HUES48 (cell line): ENCODE measurements around the gene FERMT1.

Experiments used
- H3K27ac ChIP-seq: one replicate; pipeline ENCODE4 v1.7.0; 2013; ENCODE audit warnings: low read depth, low read length, inconsistent platforms
- H3K27me3 ChIP-seq: 2 replicates; pipeline ENCODE4 v1.6.1; 2013; ENCODE audit warnings: mild to moderate bottlenecking, low read length; ENCODE audit not compliant: control insufficient read depth, insufficient read depth
- H3K36me3 ChIP-seq: 2 replicates; pipeline ENCODE4 v1.6.1; 2013; ENCODE audit warnings: low read length; ENCODE audit not compliant: control insufficient read depth, insufficient read depth
- H3K4me1 ChIP-seq: 2 replicates; pipeline ENCODE4 v1.6.1; 2013; ENCODE audit warnings: mild to moderate bottlenecking, low read length; ENCODE audit not compliant: control insufficient read depth, insufficient read depth
- H3K4me3 ChIP-seq: 2 replicates; pipeline ENCODE4 v1.5.1; 2013; ENCODE audit warnings: mild to moderate bottlenecking, low read depth, low read length
- H3K9ac ChIP-seq: 2 replicates; pipeline ENCODE4 v1.6.1; 2013; ENCODE audit warnings: mild to moderate bottlenecking, low read depth, low read length, moderate library complexity
- H3K9me3 ChIP-seq: 2 replicates; pipeline ENCODE4 v1.6.1; 2013; ENCODE audit warnings: low read length; ENCODE audit not compliant: control insufficient read depth, insufficient read depth

FERMT1 gene

DNA sequence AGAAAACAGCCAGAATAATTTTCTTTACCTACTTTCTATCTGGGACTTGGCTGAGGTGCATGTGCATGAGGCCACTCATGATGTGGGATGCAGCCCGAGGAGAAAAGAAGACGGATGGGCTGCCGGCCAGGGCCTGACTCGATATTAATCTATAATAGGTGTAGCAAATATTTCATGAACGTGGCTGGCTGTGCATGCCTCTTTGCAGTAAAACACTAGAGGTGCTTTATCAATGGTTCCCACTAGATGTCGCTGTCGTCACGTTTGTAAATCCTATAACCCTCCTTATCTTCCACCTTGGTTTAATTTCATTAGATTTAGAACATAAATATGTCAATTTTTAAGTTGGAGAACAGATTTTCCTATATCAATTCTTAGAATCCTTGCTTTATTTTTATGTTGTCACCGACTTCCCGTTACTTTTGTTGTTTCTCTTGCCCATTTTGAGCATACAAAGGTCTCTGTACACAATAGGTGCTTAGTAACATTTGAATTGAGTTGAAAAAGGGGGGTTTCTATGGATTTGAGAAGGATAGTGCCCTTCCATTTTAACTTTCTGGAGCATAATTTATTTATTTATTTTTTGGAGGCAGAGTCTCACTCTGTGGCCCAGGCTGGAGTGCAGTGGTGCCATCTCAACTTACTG, 19.6 kb upstream of the FERMT1 start:
- no peaks in the 10 kb centered on the region for H3K4me1 ChIP-seq
- no peaks in the 10 kb centered on the region for H3K9me3 ChIP-seq
- H3K36me3 ChIP-seq: no peaks in the 10 kb centered on the region
- no peak overlapping the region for H3K9ac ChIP-seq
- no peak overlapping the region for H3K27ac ChIP-seq
- no peak overlapping the region for H3K4me3 ChIP-seq
- no peaks in the 10 kb centered on the region for H3K27me3 ChIP-seq

GRCh38 chr20:6140947-6141346, 18.1 kb upstream of the FERMT1 start:
- Histone ChIP-seq H3K4me3 (no peak overlapping the region), H3K4me1 (no peaks in the 10 kb centered on the region), H3K9me3 (no peaks in the 10 kb centered on the region), H3K27ac (no peak overlapping the region), H3K27me3 (no peaks in the 10 kb centered on the region), H3K36me3 (no peaks in the 10 kb centered on the region), H3K9ac (no peak overlapping the region)

- Histone ChIP-seq H3K9me3 (no peaks in the 10 kb centered on the region), H3K27me3 (no peaks in the 10 kb centered on the region), H3K9ac (no peak overlapping the region), H3K4me3 (no peak overlapping the region), H3K4me1 (no peaks in the 10 kb centered on the region), H3K27ac (no peak overlapping the region), H3K36me3 (no peaks in the 10 kb centered on the region)
Observed at GRCh38 chr20:6135347-6135746, 12.5 kb upstream of the FERMT1 start.

DNA sequence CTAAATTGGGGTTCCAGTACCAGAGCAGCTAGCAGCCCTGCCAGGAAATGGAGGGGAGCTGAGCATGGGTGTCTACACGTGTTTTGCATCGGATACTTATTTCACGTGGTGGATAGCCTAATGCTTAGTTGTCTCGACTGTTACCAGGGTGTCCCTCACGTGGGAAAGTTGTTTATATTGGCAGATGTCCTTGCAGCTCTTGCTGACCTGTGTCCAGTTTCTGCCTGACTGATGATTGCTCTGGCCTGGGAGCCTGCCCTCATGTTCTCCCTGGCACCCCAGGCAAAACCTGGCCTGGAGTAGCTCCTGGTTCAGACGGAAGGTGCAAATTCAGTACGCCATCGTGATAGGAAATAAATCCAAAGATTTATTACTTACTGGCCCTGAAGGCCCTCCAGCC, 11.8 kb upstream of the FERMT1 start:
- H3K4me1 ChIP-seq: no peaks in the 10 kb centered on the region

DNA sequence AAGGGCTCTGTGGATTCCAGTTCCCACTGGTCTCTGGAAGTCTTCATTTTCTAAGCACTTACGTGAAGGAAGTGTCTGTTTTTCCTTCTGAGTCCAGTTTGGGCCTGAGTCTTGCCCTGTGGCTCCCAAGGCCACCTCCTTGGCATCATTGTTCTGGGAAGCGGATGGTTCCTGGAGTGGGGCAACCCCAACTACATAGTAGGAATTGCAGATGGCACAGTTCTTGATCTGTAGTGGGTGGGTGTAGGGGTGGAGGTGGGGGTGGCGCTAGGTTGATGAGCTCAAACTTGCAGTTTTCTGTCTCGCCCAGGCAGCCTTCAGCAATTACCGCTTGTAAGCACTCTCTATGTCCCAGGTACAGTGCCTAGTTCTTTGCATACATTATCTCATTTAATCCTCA, 7.2 kb upstream of the FERMT1 start:
- Histone ChIP-seq H3K27me3 (no peaks in the 10 kb centered on the region), H3K27ac (no peak overlapping the region), H3K4me3 (no peak overlapping the region), H3K4me1 (no peaks in the 10 kb centered on the region), H3K36me3 (no peaks in the 10 kb centered on the region), H3K9me3 (no peaks in the 10 kb centered on the region), H3K9ac (no peak overlapping the region)

More for the DNA sequence above, 11.8 kb upstream of the FERMT1 start:
- Histone ChIP-seq H3K9ac (no peak overlapping the region), H3K27me3 (no peaks in the 10 kb centered on the region), H3K36me3 (no peaks in the 10 kb centered on the region), H3K27ac (no peak overlapping the region), H3K9me3 (no peaks in the 10 kb centered on the region), H3K4me3 (no peak overlapping the region)

DNA sequence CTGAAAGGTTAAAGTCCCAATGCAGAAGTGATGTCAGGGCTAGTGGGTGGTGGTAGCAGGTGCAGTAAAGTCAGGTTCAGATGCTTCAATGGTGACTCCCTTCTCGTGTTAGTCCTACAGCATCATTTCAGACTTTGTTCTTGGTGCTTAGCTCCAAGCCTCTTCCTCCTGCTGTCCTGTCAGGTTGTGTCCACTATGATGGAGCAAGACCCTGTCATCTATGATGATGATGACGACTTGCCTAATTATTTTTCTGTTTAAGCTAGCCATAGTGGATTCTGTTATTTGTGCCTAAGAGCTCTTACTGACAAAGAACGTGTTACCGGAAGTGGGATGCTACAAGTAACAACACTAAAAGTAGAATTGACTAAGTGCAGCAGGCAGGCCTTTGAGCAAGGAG, 5.0 kb upstream of the FERMT1 start:
- Histone ChIP-seq H3K27me3 (no peaks in the 10 kb centered on the region; the same call in 1 of the 2 replicates), H3K9me3 (no peaks in the 10 kb centered on the region)

DNA sequence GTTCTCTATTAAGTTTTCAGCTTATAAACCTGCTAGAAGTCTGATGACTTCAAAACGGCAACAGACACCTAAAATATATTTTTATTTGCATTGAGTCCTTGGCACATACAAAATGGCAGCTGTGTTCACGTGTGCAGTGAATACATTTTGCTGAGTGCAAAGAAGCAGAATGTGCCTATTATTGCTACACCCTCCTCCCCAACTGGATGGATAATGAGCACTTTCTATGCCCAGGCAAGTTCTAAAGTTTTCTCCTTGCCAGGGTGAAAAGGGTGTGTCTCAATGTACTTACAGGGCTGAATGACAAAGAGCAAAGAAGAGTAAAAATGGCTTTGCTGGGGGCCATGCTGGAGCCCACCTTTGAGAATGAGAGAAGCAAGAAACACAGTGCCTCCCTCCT, 4.0 kb upstream of the FERMT1 start:
- peaks cover 8% of the 10 kb centered on the region; the same call in 1 of the 2 replicates for H3K27me3 ChIP-seq
- H3K27ac ChIP-seq: no peak overlapping the region
- H3K9me3 ChIP-seq: no peaks in the 10 kb centered on the region
- peaks cover 17% of the 10 kb centered on the region for H3K4me1 ChIP-seq
- H3K9ac ChIP-seq: no peak overlapping the region
- no peak overlapping the region for H3K4me3 ChIP-seq
- H3K36me3 ChIP-seq: no peaks in the 10 kb centered on the region

More for the DNA sequence above, 5.0 kb upstream of the FERMT1 start:
- H3K27ac ChIP-seq: no peak overlapping the region
- H3K36me3 ChIP-seq: no peaks in the 10 kb centered on the region
- 0 out of 2 replicates have a peak, but pooled peaks cover 10% of the 10 kb centered on the region for H3K4me1 ChIP-seq
- H3K9ac ChIP-seq: no peak overlapping the region
- no peak overlapping the region for H3K4me3 ChIP-seq

GRCh38 chr20:6123649-6124014, 802 bp upstream of the FERMT1 start:
- Histone ChIP-seq H3K9me3 (no peaks in the 10 kb centered on the region), H3K4me1 (peaks cover 41% of the 10 kb centered on the region), H3K27ac (peak overlapping the region; percentile 62), H3K36me3 (no peaks in the 10 kb centered on the region; the same call in none of the 2 replicates), H3K27me3 (peaks cover 14% of the 10 kb centered on the region; the same call in 1 of the 2 replicates), H3K9ac (peak overlapping the region; percentile 53; the same call in 1 of the 2 replicates), H3K4me3 (peak overlapping the region; percentile 62)

GRCh38 chr20:6122111-6122872, 538 bp downstream of the FERMT1 start:
- peaks cover 14% of the 10 kb centered on the region; the same call in 1 of the 2 replicates for H3K27me3 ChIP-seq
- peaks cover 41% of the 10 kb centered on the region for H3K4me1 ChIP-seq
- peak overlapping the region; percentile 11 for H3K27ac ChIP-seq
- no peaks in the 10 kb centered on the region for H3K9me3 ChIP-seq
- peak overlapping the region; percentile 62 for H3K4me3 ChIP-seq
- peaks cover 4% of the 10 kb centered on the region for H3K36me3 ChIP-seq
- H3K9ac ChIP-seq: peak overlapping the region; percentile 53

DNA sequence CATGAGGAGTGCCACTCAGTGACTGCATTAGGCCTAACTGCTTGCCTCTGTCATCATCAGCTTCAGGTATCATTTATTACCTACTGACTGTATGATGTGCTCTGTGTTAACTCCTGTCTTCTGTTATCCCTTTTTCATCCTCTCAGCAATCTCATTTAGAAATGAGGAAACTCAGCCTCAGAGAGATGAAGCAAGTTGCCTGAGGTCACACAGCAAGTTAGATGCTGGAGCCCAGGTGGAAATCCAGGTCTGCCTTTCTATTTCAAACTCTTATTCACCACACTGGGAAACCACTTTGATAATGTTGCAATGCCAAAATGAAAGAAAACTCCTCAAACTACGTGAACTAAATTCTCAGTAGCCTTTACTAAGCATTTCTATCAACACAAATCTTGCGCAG, 1.3 kb downstream of the FERMT1 start:
- no peak overlapping the region for H3K27ac ChIP-seq
- no peaks in the 10 kb centered on the region for H3K9me3 ChIP-seq
- H3K4me1 ChIP-seq: peaks cover 41% of the 10 kb centered on the region
- H3K4me3 ChIP-seq: peak overlapping the region; percentile 62
- H3K36me3 ChIP-seq: peaks cover 4% of the 10 kb centered on the region
- H3K27me3 ChIP-seq: peaks cover 14% of the 10 kb centered on the region; the same call in 1 of the 2 replicates
- H3K9ac ChIP-seq: no peak overlapping the region

DNA sequence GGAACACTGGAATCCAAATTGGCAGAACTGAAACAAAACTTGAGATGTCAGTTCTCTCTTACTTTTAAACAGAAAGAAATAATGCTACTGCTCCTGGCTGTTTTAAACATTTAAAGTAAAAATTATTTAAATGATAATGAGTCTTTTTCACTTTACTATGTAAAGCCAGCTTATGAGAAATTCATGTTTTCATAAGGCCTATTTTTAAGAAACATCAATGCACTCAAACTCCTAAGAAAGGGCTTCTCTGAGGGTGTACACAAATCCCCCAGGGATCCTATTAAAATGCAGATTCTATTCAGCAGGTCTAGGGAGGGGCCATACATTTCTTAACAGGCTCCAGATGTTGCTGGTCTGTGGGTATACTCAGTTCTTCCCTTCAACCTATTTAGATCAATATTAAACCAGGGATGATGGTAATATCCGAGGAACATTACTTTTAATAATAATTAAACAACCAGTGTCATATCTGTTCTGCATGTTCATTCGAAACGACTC, 2.3 kb downstream of the FERMT1 start:
- Histone ChIP-seq H3K27me3 (peaks cover 14% of the 10 kb centered on the region; the same call in 1 of the 2 replicates), H3K4me3 (peak overlapping the region; percentile 38), H3K27ac (peak overlapping the region; percentile 68), H3K4me1 (peaks cover 41% of the 10 kb centered on the region), H3K36me3 (peaks cover 13% of the 10 kb centered on the region), H3K9ac (no peak overlapping the region), H3K9me3 (no peaks in the 10 kb centered on the region)
